H1 (cell line): ENCODE data around the gene SFT2D1. TPM values are rescaled to one million over a fixed set of nuclear protein-coding genes. Genes with fewer than 3 reads are reported as not detected.

Source experiments
- CTCF ChIA-PET: fragments of 300-600 bp; sonication (Branson Sonifier 250); formaldehyde crosslinking; loops from one replicate; lab custom pipeline; 2021; ENCODE audit not compliant: partially characterized antibody; lab: Charles Lee
- POLR2A ChIA-PET: fragments of 300-600 bp; sonication (Branson Sonifier 250); formaldehyde crosslinking; loops from one replicate; lab custom pipeline; 2021; ENCODE audit warnings: inconsistent platforms; ENCODE audit not compliant: partially characterized antibody; lab: Charles Lee
- DNase-seq, 2 experiments: peaks; one replicate each; pipeline versions ENCODE4 v3.0.0 to v3.0.0-alpha.2; 2010 to 2022; ENCODE audit warnings: low spot score in 2 of 2, low read depth in 1 of 2, mixed read lengths in 1 of 2
- FAIRE-seq: peaks from 2 replicates; lab custom pipeline; 2011; peaks lifted over from hg19 to GRCh38; lab: Jason Lieb, UNC
- H2AFZ ChIP-seq: 2 replicates; pipeline ENCODE4 v1.8.1; 2012; ENCODE audit warnings: low read length, inconsistent platforms
- H2AK5ac ChIP-seq: 2 replicates; pipeline ENCODE4 v1.6.1; 2013; ENCODE audit warnings: low read depth, low read length
- H2BK120ac ChIP-seq: replicated peaks from 2 replicates; pipeline ENCODE3; 2013; ENCODE audit warnings: low read depth, low read length, inconsistent platforms
- H2BK12ac ChIP-seq: 2 replicates; pipeline ENCODE4 v1.6.1; 2013; ENCODE audit warnings: low read depth, low read length
- H2BK15ac ChIP-seq: 2 replicates; pipeline ENCODE4 v1.6.1; 2013; ENCODE audit warnings: low read length
- H2BK20ac ChIP-seq: 2 replicates; pipeline ENCODE4 v1.6.1; 2013; ENCODE audit warnings: low read length
- H2BK5ac ChIP-seq: 2 replicates; pipeline ENCODE4 v1.6.1; 2013; ENCODE audit warnings: low read depth, low read length
- H3K14ac ChIP-seq: 2 replicates; pipeline ENCODE4 v1.6.1; 2013; ENCODE audit warnings: inconsistent platforms; ENCODE audit not compliant: insufficient read length
- H3K18ac ChIP-seq: 2 replicates; pipeline ENCODE4 v1.6.1; 2013; ENCODE audit warnings: low read length; ENCODE audit errors: extremely low read depth
- H3K23ac ChIP-seq: 2 replicates; pipeline ENCODE4 v1.6.1; 2013; ENCODE audit warnings: inconsistent platforms; ENCODE audit not compliant: insufficient read length
- H3K23me2 ChIP-seq: 2 replicates; pipeline ENCODE4 v1.6.1; 2013; ENCODE audit warnings: low read depth, low read length
- H3K27ac ChIP-seq: 2 replicates; pipeline ENCODE4 v1.6.1; 2011; ENCODE audit warnings: low read depth, low read length, inconsistent platforms
- H3K27me3 ChIP-seq, 4 experiments: replicated peaks in 1 of 4; 1 replicate in 1 of 4; 2 replicates in 3 of 4; pipeline versions ENCODE4 v1.6.1 to v1.8.1; 2011 to 2013; ENCODE audit warnings: low read length in 3 of 4, mild to moderate bottlenecking in 3 of 4, inconsistent platforms in 2 of 4, mixed read lengths in 2 of 4, moderate library complexity in 1 of 4; ENCODE audit not compliant: control insufficient read depth in 3 of 4, insufficient read depth in 3 of 4; ENCODE audit errors: extremely low read depth in 1 of 4
- H3K36me3 ChIP-seq, 4 experiments: 2 replicates each; pipeline versions ENCODE4 v1.6.1 to v1.8.1; 2011 to 2013; ENCODE audit warnings: mild to moderate bottlenecking in 4 of 4, low read length in 3 of 4, moderate library complexity in 2 of 4, control low read depth in 1 of 4, inconsistent platforms in 1 of 4; ENCODE audit not compliant: insufficient read depth in 4 of 4, control insufficient read depth in 2 of 4
- H3K4ac ChIP-seq: replicated peaks from 2 replicates; pipeline ENCODE3; 2013; ENCODE audit warnings: low read length, low read depth, mixed read lengths, inconsistent platforms; ENCODE audit not compliant: insufficient read length
- H3K4me1 ChIP-seq, 4 experiments: replicated peaks in 1 of 4; 1 replicate in 1 of 4; 2 replicates in 3 of 4; pipeline versions ENCODE4 v1.6.1 to v1.8.1; 2011 to 2013; ENCODE audit warnings: low read length in 3 of 4, inconsistent platforms in 2 of 4, mixed read lengths in 1 of 4; ENCODE audit not compliant: insufficient read depth in 4 of 4, control insufficient read depth in 3 of 4
- H3K4me2 ChIP-seq, 2 experiments: 2 replicates each; pipeline versions ENCODE4 v1.6.1 to v1.8.1; 2011 to 2013; ENCODE audit warnings: low read depth in 2 of 2, low read length in 2 of 2, control low read depth in 1 of 2, inconsistent platforms in 1 of 2, mild to moderate bottlenecking in 1 of 2; ENCODE audit not compliant: insufficient read depth in 1 of 2
- H3K4me3 ChIP-seq, 4 experiments: fragments of 200-600, 300-600 bp in 1 of 4; sonication (generic), shearing (Covaris generic), sonication (Bioruptor Twin) in 1 of 4; 2 replicates each; pipeline versions ENCODE4 v1.5.1 to v1.8.1; 2011 to 2016; ENCODE audit warnings: low read length in 4 of 4, low read depth in 3 of 4, control low read depth in 2 of 4, inconsistent platforms in 2 of 4, mild to moderate bottlenecking in 2 of 4, mixed read lengths in 1 of 4, moderate library complexity in 1 of 4; ENCODE audit not compliant: insufficient read depth in 2 of 4; ENCODE audit errors: extremely low read depth in 1 of 4
- H3K56ac ChIP-seq: replicated peaks from 2 replicates; pipeline ENCODE3; 2013; ENCODE audit warnings: low read depth, mild to moderate bottlenecking, mixed read lengths, low read length, inconsistent platforms; ENCODE audit not compliant: insufficient read length
- H3K79me1 ChIP-seq: 2 replicates; pipeline ENCODE4 v1.6.1; 2013; ENCODE audit warnings: low read depth, low read length, control low read depth
- H3K79me2 ChIP-seq, 2 experiments: 2 replicates each; pipeline versions ENCODE4 v1.6.1 to v1.8.1; 2012 to 2013; ENCODE audit warnings: low read length in 2 of 2, mild to moderate bottlenecking in 2 of 2, inconsistent platforms in 1 of 2; ENCODE audit not compliant: insufficient read depth in 2 of 2, control insufficient read depth in 1 of 2
- H3K9ac ChIP-seq, 4 experiments: replicated peaks in 1 of 4; 1 replicate in 1 of 4; 2 replicates in 3 of 4; pipeline versions ENCODE4 v1.6.1 to v1.8.1; 2011 to 2013; ENCODE audit warnings: low read depth in 3 of 4, low read length in 3 of 4, control low read depth in 2 of 4, mild to moderate bottlenecking in 2 of 4, moderate library complexity in 2 of 4, inconsistent platforms in 1 of 4; ENCODE audit errors: extremely low read depth in 1 of 4
- H3K9me3 ChIP-seq, 2 experiments: 2 replicates each; pipeline versions ENCODE4 v1.6.1 to v1.8.1; 2012 to 2013; ENCODE audit warnings: mild to moderate bottlenecking in 2 of 2, moderate library complexity in 2 of 2, control low read depth in 1 of 2, inconsistent platforms in 1 of 2, low read depth in 1 of 2, low read length in 1 of 2, mixed read lengths in 1 of 2; ENCODE audit not compliant: insufficient read depth in 2 of 2
- H4K20me1 ChIP-seq, 2 experiments: replicated peaks in 1 of 2; 2 replicates each; pipeline versions ENCODE3 to v1.8.1; 2011 to 2013; ENCODE audit warnings: inconsistent platforms in 2 of 2, low read length in 2 of 2, mild to moderate bottlenecking in 1 of 2; ENCODE audit not compliant: insufficient read depth in 2 of 2, control insufficient read depth in 1 of 2
- H4K5ac ChIP-seq: 2 replicates; pipeline ENCODE4 v1.6.1; 2013; ENCODE audit warnings: low read length, low read depth, mixed read lengths, inconsistent platforms; ENCODE audit not compliant: insufficient read length
- H4K8ac ChIP-seq: 2 replicates; pipeline ENCODE4 v1.8.0; 2013; ENCODE audit warnings: mild to moderate bottlenecking, moderate library complexity, low read length, inconsistent platforms; ENCODE audit not compliant: insufficient read depth; ENCODE audit errors: extremely low read depth
- H4K91ac ChIP-seq: replicated peaks from 2 replicates; pipeline ENCODE3; 2013; ENCODE audit warnings: low read length, mixed read lengths, inconsistent platforms; ENCODE audit not compliant: insufficient read length
- ASH2L ChIP-seq: fragments of 200-600, 300-600 bp; sonication (generic); IDR thresholded peaks from one replicate; pipeline ENCODE4 v1.7.1; 2017; ENCODE audit warnings: low read length
- ATF2 ChIP-seq: IDR thresholded peaks from 2 replicates; pipeline ENCODE4 v1.6.1; 2012; ENCODE audit warnings: low read length, inconsistent platforms
- BACH1 ChIP-seq: IDR thresholded peaks from 2 replicates; pipeline ENCODE4 v1.6.1; 2012; ENCODE audit warnings: low read length, improper control_type of control experiment
- BCL11A ChIP-seq, 2 experiments: IDR thresholded peaks; one replicate each; pipeline ENCODE4 v1.6.1; 2011; ENCODE audit warnings: low read depth in 2 of 2, low read length in 2 of 2, mild to moderate bottlenecking in 2 of 2
- CTBP2 ChIP-seq: IDR thresholded peaks from 2 replicates; pipeline ENCODE4 v1.7.0; 2011; ENCODE audit warnings: borderline replicate concordance, mild to moderate bottlenecking, moderate library complexity, mixed read lengths, low read length; ENCODE audit not compliant: insufficient read depth, insufficient read length
- GTF2F1 ChIP-seq: IDR thresholded peaks from 2 replicates; pipeline ENCODE4 v1.6.1; 2012; ENCODE audit warnings: low read depth, low read length, improper control_type of control experiment, borderline replicate concordance
- POLR2A ChIP-seq, 2 experiments: IDR thresholded peaks; 1 replicate in 1 of 2; 2 replicates in 1 of 2; pipeline ENCODE4 v1.6.1; 2011; ENCODE audit warnings: low read depth in 2 of 2, low read length in 2 of 2, mild to moderate bottlenecking in 2 of 2; ENCODE audit errors: control extremely low read depth in 1 of 2
- SIRT6 ChIP-seq: IDR thresholded peaks from one replicate; pipeline ENCODE4 v1.7.1; 2012; ENCODE audit warnings: low read length, inconsistent platforms
- SP2 ChIP-seq: IDR thresholded peaks from 2 replicates; pipeline ENCODE4 v1.6.1; 2012; ENCODE audit warnings: mild to moderate bottlenecking, low read length, inconsistent platforms
- ZNF274 ChIP-seq: IDR thresholded peaks from 2 replicates; pipeline ENCODE4 v1.7.0; 2012; ENCODE audit warnings: low read length, borderline replicate concordance; ENCODE audit errors: extremely low read depth
- WGBS, 2 experiments: shearing (Covaris generic) in 1 of 2; methylation state at CpG; one replicate each; pipeline versions ENCODE4 v1.1.6 to v1.1.7; 2013 to 2015; ENCODE audit warnings: low lambda C conversion rate in 2 of 2, mixed read lengths in 2 of 2, inconsistent platforms in 1 of 2, low coverage in 1 of 2, missing lambda C conversion rate in 1 of 2; ENCODE audit not compliant: insufficient replicate concordance in 2 of 2, insufficient coverage in 1 of 2, insufficient read length in 1 of 2; ENCODE audit errors: extremely low coverage in 1 of 2, missing lambda C conversion rate in 1 of 2; 5-methylcytosine and 5-hydroxymethylcytosine counted together
- polyA plus RNA-seq, 7 experiments: library from polyadenylated mRNA; depleted of rRNA in 3 of 7; stranded (reverse) in 5 of 7; unstranded in 2 of 7; fragments of >200 nt in 5 of 7; fragments of 200-250 nt in 2 of 7; gene quantifications; 1 replicate in 5 of 7; 2 replicates in 1 of 7; 4 replicates in 1 of 7; pipeline versions ENCODE4 v1.2.1 to v1.2.3, GENCODE V29; 2011 to 2013; ENCODE audit warnings: missing spikeins in 2 of 7, mixed read lengths in 2 of 7
- total RNA-seq: library from RNA; stranded (reverse); fragmentation: NEBNext Ultra II Directional; extraction: Animal tissue kit (Norgen Biotek cat#: 25700); gene quantifications from 2 replicates; pipeline ENCODE4 v1.2.1, GENCODE V29; 2021

The SFT2D1 gene
- total and polyA plus RNA-seq, 2 of the 8 experiments (the other 6 are each of a cell fraction or from before 2014, with no cell fraction given), result 52.3 to 76.1 TPM

- Histone ChIP-seq H3K79me1 (peaks cover 30% of the 10 kb centered on the region), H3K4me2 (no peak overlapping the region), H3K27ac (no peak overlapping the region), H3K56ac (no peak overlapping the region), H3K4ac (no peak overlapping the region), H3K4me3 (no peak overlapping the region), H2BK20ac (no peak overlapping the region), H4K8ac (no peak overlapping the region), H3K27me3 (no peaks in the 10 kb centered on the region), H2BK15ac (no peak overlapping the region), H2BK5ac (no peak overlapping the region), H3K4me1 (peaks cover 0 to 6% (median 2%) of the 10 kb centered on the region in 4 experiments; a peak in 1 of 7 replicates), H3K23ac (no peak overlapping the region), H3K23me2 (no peaks in the 10 kb centered on the region), H4K20me1 (peaks cover 25 to 33% of the 10 kb centered on the region in 2 experiments), H3K79me2 (peaks cover 27 to 100% of the 10 kb centered on the region in 2 experiments), H4K5ac (no peak overlapping the region), H3K14ac (no peak overlapping the region), H3K36me3 (peaks cover 3 to 23% (median 4%) of the 10 kb centered on the region in 4 experiments; a peak in 4 of 8 replicates), H4K91ac (no peak overlapping the region), H3K9ac (no peak overlapping the region), H2AFZ (no peak overlapping the region), H2BK12ac (no peak overlapping the region), H3K18ac (no peak overlapping the region), H2AK5ac (no peak overlapping the region), H2BK120ac (no peak overlapping the region), H3K9me3 (no peaks in the 10 kb centered on the region)
- no peak for DNase-seq
- ChIA-PET CTCF (interaction anchor here (0.8 to 2.5 kb wide), 7 partner anchors 8 to 63 kb away, joined by 3 to 12 read pairs (median 4); partner anchors contain the start of gene PRR18), POLR2A (interaction anchor here (0.6 to 1.0 kb wide), 2 partner anchors 14 to 330 kb away, joined by 3 to 4 read pairs; no protein-coding TSS in a partner anchor)
- no peak for FAIRE-seq
- WGBS, 2 experiments, result 90% methylated on average over 11 of the region's 11 CpGs; no CpG with 5 or more reads in 1 of the 2 experiments
- TF ChIP-seq ZNF274 (no peak), SP2 (no peak), BACH1 (no peak), BCL11A (IDR thresholded peaks at IDR 0.05; ENCODE audit: low read depth in 2 of 2, low read length in 2 of 2) (no peak), ASH2L (no peak), SIRT6 (no peak), GTF2F1 (no peak), CTBP2 (no peak), ATF2 (no peak), POLR2A (IDR thresholded peaks at IDR 0.05; ENCODE audit: control extremely low read depth in 1 of 2, low read depth in 2 of 2, low read length in 2 of 2) (no peak)
Observed at GRCh38 chr6:166335378-166336302, 6.7 kb downstream of the SFT2D1 start.
